Ovary (tissue), 9 donors: ENCODE measurements around the gene ALDH2. TPM values are rescaled to one million over a fixed set of nuclear protein-coding genes. Genes with fewer than 3 reads are reported as not detected.

ENCODE experiments used
- DNase-seq, 5 donors: peaks; one replicate each; pipeline ENCODE4 v3.0.0-alpha.2; 2019 to 2020
- H3K27ac ChIP-seq, 2 donors: fragments of 200-600 bp; one replicate each; pipeline versions ENCODE4 v1.5.1 to v1.8.0; 2019 to 2022
- H3K27me3 ChIP-seq: fragments of 200-600 bp; one replicate; pipeline ENCODE4 v1.8.0; 2022
- H3K36me3 ChIP-seq: fragments of 200-600 bp; sonication (generic); one replicate; pipeline ENCODE4 v1.5.1; 2019
- H3K4me1 ChIP-seq: one replicate; pipeline ENCODE4 v1.8.1; 2013; ENCODE audit warnings: mild to moderate bottlenecking, moderate library complexity; ENCODE audit not compliant: insufficient read depth
- H3K4me3 ChIP-seq: fragments of 200-600 bp; sonication (generic); one replicate; pipeline ENCODE4 v1.5.1; 2017
- H3K9me3 ChIP-seq, 2 donors: fragments of 200-600 bp in 1 of 2; sonication (generic) in 1 of 2; one replicate each; pipeline versions ENCODE4 v1.5.1 to v1.8.1; 2013 to 2019; ENCODE audit warnings: mild to moderate bottlenecking in 1 of 2, moderate library complexity in 1 of 2
- EP300 ChIP-seq: sonication (generic); formaldehyde crosslinking; IDR thresholded peaks from one replicate; pipeline ENCODE4 v1.6.1; 2017; ENCODE audit warnings: antibody characterized with exemption
- POLR2A ChIP-seq: fragments of 450-650 bp; IDR thresholded peaks from one replicate; pipeline ENCODE4 v1.6.1; 2017; ENCODE audit warnings: antibody characterized with exemption, mild to moderate bottlenecking, moderate library complexity
- WGBS, 3 donors: extraction: QIAGEN DNeasy Blood & Tissue Kit in 1 of 3; methylation state at CpG; one replicate each; pipeline versions ENCODE4 v1.1.5 to v1.1.7; 2013 to 2017; 5-methylcytosine and 5-hydroxymethylcytosine counted together
- intact Hi-C, 4 donors: fragments of 100-400 bp; cut with DNase I; formaldehyde crosslinking; loops; one replicate each; pipeline versions ENCODE4 v1.11.0 to v1.15.1; 2022 to 2023
- polyA plus RNA-seq, 2 donors: library from polyadenylated mRNA; stranded (reverse); fragments of 200-250 nt in 1 of 2; fragments of 350-450 nt in 1 of 2; fragmentation: Illumina TruSeq in 1 of 2; extraction: RNeasy Lipid Tissue Mini Kit (QIAGEN cat#74804) in 1 of 2; gene quantifications; one replicate each; pipeline ENCODE4 v1.2.3, GENCODE V29; 2013 to 2014
- total RNA-seq, 7 donors: library from RNA; depleted of rRNA in 2 of 7; stranded (reverse); fragments of >200 nt in 2 of 7; fragmentation: NEBNext Ultra II Directional in 3 of 7; extraction: Animal tissue kit (Norgen Biotek cat#: 25700) in 3 of 7; gene quantifications; one replicate each; pipeline versions ENCODE4 v1.1.0 to v1.2.4, GENCODE V29; 2016 to 2023
- TF ChIP-seq, protein P1 (sequence below), 3 donors: fragments of 450-650 bp in 2 of 3; fragments of 200-600 bp in 1 of 3; IDR thresholded peaks; one replicate each; pipeline versions ENCODE4 v1.5.1 to v1.8.0; 2016 to 2022; ENCODE audit warnings: antibody characterized with exemption in 3 of 3, mild to moderate bottlenecking in 1 of 3
- donor health status: DM: no; HTN: no; CAD: no; lungs with moderate emphysema.
- donor health status: DM: no; HTN: no; CAD: no.
- donor health status: Bipolar disorder and iron deficiency.
- donor health status: DM: yes; HTN: yes; CAD: no.
- donor health status: DM: no; HTN: no; CAD: no.
- donor health status: DM: yes; HTN: yes; CAD: no.

ALDH2 gene
- total and polyA plus RNA-seq, 9 donors = 46.7 to 154 (median 115) TPM

GRCh38 chr12:111768159-111768895 is 1.6 kb downstream of the ALDH2 start:
- H3K4me1 ChIP-seq = peaks cover 18% of the 10 kb centered on the region

GRCh38 chr12:111769599-111769998 is 2.9 kb downstream of the ALDH2 start:
- Histone ChIP-seq H3K4me1 (peaks cover 23% of the 10 kb centered on the region), H3K27ac (no peak overlapping the region), H3K9me3 (no peaks in the 10 kb centered on the region), H3K27me3 (no peaks in the 10 kb centered on the region), H3K36me3 (no peaks in the 10 kb centered on the region), H3K4me3 (no peak overlapping the region)
- DNase-seq = no peak
- TF ChIP-seq EP300 = no peak
- no peak for TF ChIP-seq POLR2A
- intact Hi-C loops = no loop called here
- WGBS, 3 donors = 85 to 90% (median 86%) methylated on average over 8 of the region's 8 CpGs

More at GRCh38 chr12:111768159-111768895, 1.6 kb downstream of the ALDH2 start:
- TF ChIP-seq, protein P1, sequence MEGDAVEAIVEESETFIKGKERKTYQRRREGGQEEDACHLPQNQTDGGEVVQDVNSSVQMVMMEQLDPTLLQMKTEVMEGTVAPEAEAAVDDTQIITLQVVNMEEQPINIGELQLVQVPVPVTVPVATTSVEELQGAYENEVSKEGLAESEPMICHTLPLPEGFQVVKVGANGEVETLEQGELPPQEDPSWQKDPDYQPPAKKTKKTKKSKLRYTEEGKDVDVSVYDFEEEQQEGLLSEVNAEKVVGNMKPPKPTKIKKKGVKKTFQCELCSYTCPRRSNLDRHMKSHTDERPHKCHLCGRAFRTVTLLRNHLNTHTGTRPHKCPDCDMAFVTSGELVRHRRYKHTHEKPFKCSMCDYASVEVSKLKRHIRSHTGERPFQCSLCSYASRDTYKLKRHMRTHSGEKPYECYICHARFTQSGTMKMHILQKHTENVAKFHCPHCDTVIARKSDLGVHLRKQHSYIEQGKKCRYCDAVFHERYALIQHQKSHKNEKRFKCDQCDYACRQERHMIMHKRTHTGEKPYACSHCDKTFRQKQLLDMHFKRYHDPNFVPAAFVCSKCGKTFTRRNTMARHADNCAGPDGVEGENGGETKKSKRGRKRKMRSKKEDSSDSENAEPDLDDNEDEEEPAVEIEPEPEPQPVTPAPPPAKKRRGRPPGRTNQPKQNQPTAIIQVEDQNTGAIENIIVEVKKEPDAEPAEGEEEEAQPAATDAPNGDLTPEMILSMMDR (IDR thresholded peaks at IDR 0.05) = no peak
- TF ChIP-seq POLR2A (no peak), EP300 (no peak)
- Histone ChIP-seq H3K36me3 (no peaks in the 10 kb centered on the region), H3K9me3 (no peaks in the 10 kb centered on the region), H3K27me3 (no peaks in the 10 kb centered on the region), H3K4me3 (peak overlapping the region; percentile 54), H3K27ac (no peak overlapping the region)
- no peak for DNase-seq
- intact Hi-C loops = no loop called here
- 80 to 81% (median 80%) methylated on average over 9 of the region's 9 CpGs for WGBS, 3 donors

GRCh38 chr12:111773801-111774551 is 7.2 kb downstream of the ALDH2 start:
- Histone ChIP-seq H3K27me3 (no peaks in the 10 kb centered on the region), H3K27ac (peak overlapping the region in 1 of 2 donors; percentile 86), H3K4me3 (peak overlapping the region; percentile 24), H3K36me3 (no peaks in the 10 kb centered on the region), H3K4me1 (peaks cover 31% of the 10 kb centered on the region), H3K9me3 (no peaks in the 10 kb centered on the region)
- DNase-seq = peak; percentile 77 to 89 (median 85)
- intact Hi-C loops = no loop called here
- TF ChIP-seq POLR2A (no peak), EP300 (no peak)
- TF ChIP-seq, protein P1 (IDR thresholded peaks at IDR 0.05) = no peak
- WGBS, 3 donors = 10 to 12% (median 10%) methylated on average over 17 of the region's 17 CpGs

- Histone ChIP-seq H3K9me3 (no peaks in the 10 kb centered on the region), H3K27ac (peak overlapping the region; percentile 67 to 86), H3K36me3 (no peaks in the 10 kb centered on the region), H3K4me3 (no peak overlapping the region), H3K27me3 (no peaks in the 10 kb centered on the region), H3K4me1 (peaks cover 29% of the 10 kb centered on the region)
- 2 to 4% (median 4%) methylated on average over 15 of the region's 15 CpGs for WGBS, 3 donors
- peak; percentile 79 to 86 (median 85) for DNase-seq
- intact Hi-C loops = no loop called here
- TF ChIP-seq, protein P1 (IDR thresholded peaks at IDR 0.05) = no peak
- TF ChIP-seq POLR2A = no peak
Measured at GRCh38 chr12:111775205-111776193, 8.8 kb downstream of the ALDH2 start.
